Brain microvascular endothelial cell (primary cell): ENCODE measurements around the gene IFI6.
"Not testable (repeated sequence)": the region's sequence is repeated elsewhere in the genome, so short reads cannot be mapped to it uniquely, and the experiment has no call there.

Experiments used
- DNase-seq: peaks from one replicate; pipeline ENCODE4 v3.0.0-alpha.2; 2020
- H3K27ac ChIP-seq: fragments of 250-450 bp; sonication (Bioruptor Pico); 2 replicates; pipeline ENCODE4 v1.5.1; 2020; ENCODE audit warnings: mild to moderate bottlenecking, moderate library complexity
- H3K27me3 ChIP-seq: fragments of 250-450 bp; sonication (Bioruptor Pico); replicated peaks from 2 replicates; pipeline ENCODE4 v1.5.1; 2020; ENCODE audit warnings: mild to moderate bottlenecking
- H3K36me3 ChIP-seq: fragments of 250-450 bp; sonication (Bioruptor Pico); replicated peaks from 2 replicates; pipeline ENCODE4 v1.5.1; 2020; ENCODE audit warnings: mild to moderate bottlenecking
- H3K4me3 ChIP-seq: 2 replicates; pipeline ENCODE4 v1.5.1; 2011; ENCODE audit warnings: low read depth, mild to moderate bottlenecking, control low read depth, low read length, moderate library complexity
- CTCF ChIP-seq: IDR thresholded peaks from 2 replicates; pipeline ENCODE4 v1.5.1; 2011; ENCODE audit warnings: low read depth, mild to moderate bottlenecking, moderate library complexity, low read length, control low read depth, inconsistent platforms; ENCODE audit errors: missing control alignments
- in situ Hi-C: cut with HindIII; loops from 2 replicates; pipeline ENCODE4 v1.10.0; 2017; ENCODE audit warnings: low sequenced_read_pairs, low pct_ligation_motif_present

The IFI6 gene

GRCh38 chr1:27626031-27626935, 45.7 kb downstream of the IFI6 start:
- no peak for TF ChIP-seq CTCF
- H3K36me3 ChIP-seq, result no peaks in the 10 kb centered on the region
- DNase-seq, result no peak
- in situ Hi-C loops, result no loop called here
- no peaks in the 10 kb centered on the region for H3K27me3 ChIP-seq
- H3K27ac ChIP-seq, result no peak overlapping the region
- H3K4me3 ChIP-seq, result no peak overlapping the region

- no peak overlapping the region for H3K4me3 ChIP-seq
- H3K27ac ChIP-seq, result no peak overlapping the region
- H3K27me3 ChIP-seq, result no peaks in the 10 kb centered on the region
- in situ Hi-C loops, result no loop called here
- TF ChIP-seq CTCF, result no peak
- no peaks in the 10 kb centered on the region for H3K36me3 ChIP-seq
- no peak for DNase-seq
Observed at GRCh38 chr1:27624467-27625178, 47.4 kb downstream of the IFI6 start.

- in situ Hi-C loops, result no loop called here
- H3K4me3 ChIP-seq, result no peak overlapping the region
- H3K27me3 ChIP-seq, result no peaks in the 10 kb centered on the region
Observed at GRCh38 chr1:27623327-27624212, 48.4 kb downstream of the IFI6 start.

GRCh38 chr1:27622828-27623227, 49.2 kb downstream of the IFI6 start:
- in situ Hi-C loops, result no loop called here
- Histone ChIP-seq H3K4me3 (no peak overlapping the region), H3K36me3 (no peaks in the 10 kb centered on the region), H3K27ac (no peak overlapping the region), H3K27me3 (no peaks in the 10 kb centered on the region)
- no peak for DNase-seq
- no peak for TF ChIP-seq CTCF

More at GRCh38 chr1:27623327-27624212, 48.4 kb downstream of the IFI6 start:
- no peaks in the 10 kb centered on the region for H3K36me3 ChIP-seq
- TF ChIP-seq CTCF, result no peak
- no peak for DNase-seq
- H3K27ac ChIP-seq, result no peak overlapping the region

GRCh38 chr1:27621051-27621920, 50.7 kb downstream of the IFI6 start:
- Histone ChIP-seq H3K27me3 (no peaks in the 10 kb centered on the region), H3K4me3 (no peak overlapping the region), H3K27ac (no peak overlapping the region), H3K36me3 (no peaks in the 10 kb centered on the region)
- no peak for TF ChIP-seq CTCF
- peak; percentile 51 for DNase-seq
- in situ Hi-C loops, result no loop called here

- H3K36me3 ChIP-seq, in situ Hi-C loops, H3K27ac ChIP-seq, DNase-seq, H3K4me3 ChIP-seq, H3K27me3 ChIP-seq: not testable (repeated sequence)
Observed at GRCh38 chr1:27619782-27620438, 52.1 kb downstream of the IFI6 start.
